PC-9 (cell line): ENCODE results near the gene KRTAP4-4. TPM values are rescaled to one million over a fixed set of nuclear protein-coding genes. Genes with fewer than 3 reads are reported as not detected.
"Not testable (repeated sequence)": the region's sequence is repeated elsewhere in the genome, so short reads cannot be mapped to it uniquely, and the experiment has no call there.

ENCODE experiments used
- BruUV-seq: library from RNA; stranded (reverse); fragments of 400-500 nt; replicated peaks from 2 replicates; lab custom pipeline; 2021; lab: Mats Ljungman, UMichigan
- CTCF ChIA-PET: fragments of 300-600 bp; sonication (Branson Sonifier 250); formaldehyde crosslinking; loops from one replicate; lab custom pipeline; 2022; ENCODE audit warnings: antibody characterized with exemption; lab: Charles Lee
- POLR2A ChIA-PET: fragments of 300-600 bp; sonication (Branson Sonifier 250); formaldehyde crosslinking; loops from one replicate; lab custom pipeline; 2022; ENCODE audit warnings: antibody characterized with exemption; ENCODE audit not compliant: unreplicated experiment; lab: Charles Lee
- DNase-seq, 2 experiments: peaks; one replicate each; pipeline versions ENCODE4 v3.0.0 to v3.0.0-alpha.2; 2015 to 2022; ENCODE audit warnings: mixed read lengths in 1 of 2
- H2AFZ ChIP-seq: fragments of 200-600 bp; sonication (generic); 2 replicates; pipeline ENCODE4 v1.8.1; 2017; ENCODE audit warnings: antibody characterized with exemption
- H3F3A ChIP-seq: fragments of 200-600 bp; sonication (generic); 2 replicates; pipeline ENCODE4 v1.8.1; 2017; ENCODE audit warnings: antibody characterized with exemption, mild to moderate bottlenecking, low read depth; ENCODE audit not compliant: insufficient read depth
- H3K27ac ChIP-seq: fragments of 200-600 bp; sonication (generic); 2 replicates; pipeline ENCODE4 v1.6.1; 2016; ENCODE audit warnings: mixed run types
- H3K27me3 ChIP-seq: fragments of 200-600 bp; sonication (generic); 2 replicates; pipeline ENCODE4 v1.6.1; 2016; ENCODE audit warnings: low read depth, mixed run types; ENCODE audit not compliant: insufficient read depth
- H3K36me3 ChIP-seq: fragments of 200-600 bp; sonication (generic); 2 replicates; pipeline ENCODE4 v1.6.1; 2016; ENCODE audit warnings: low read depth, mixed run types
- H3K4me1 ChIP-seq: fragments of 200-600 bp; sonication (generic); replicated peaks from 2 replicates; pipeline ENCODE4 v1.6.1; 2016; ENCODE audit warnings: mixed run types; ENCODE audit not compliant: insufficient read depth
- H3K4me2 ChIP-seq: fragments of 200-600 bp; sonication (generic); 2 replicates; pipeline ENCODE4 v1.6.1; 2017; ENCODE audit warnings: mixed run types
- H3K4me3 ChIP-seq: fragments of 200-600 bp; sonication (generic); 2 replicates; pipeline ENCODE4 v1.6.1; 2016; ENCODE audit warnings: mixed run types
- H3K79me2 ChIP-seq: fragments of 200-600 bp; sonication (generic); 2 replicates; pipeline ENCODE4 v1.6.1; 2017; ENCODE audit warnings: low read depth, mixed run types
- H3K9me2 ChIP-seq: fragments of 200-600 bp; sonication (generic); 2 replicates; pipeline ENCODE4 v1.8.1; 2017; ENCODE audit warnings: mild to moderate bottlenecking; ENCODE audit not compliant: insufficient read depth
- H3K9me3 ChIP-seq: fragments of 200-600 bp; sonication (generic); 2 replicates; pipeline ENCODE4 v1.8.1; 2016; ENCODE audit warnings: low read depth; ENCODE audit not compliant: insufficient read depth
- H4K20me1 ChIP-seq: fragments of 200-600 bp; sonication (generic); 2 replicates; pipeline ENCODE4 v1.8.1; 2017; ENCODE audit not compliant: insufficient read depth
- EZH2 ChIP-seq: fragments of 200-600 bp; sonication (generic); IDR thresholded peaks from 2 replicates; pipeline ENCODE4 v1.8.0; 2017; ENCODE audit warnings: antibody characterized with exemption, low read depth
- intact Hi-C: fragments of 100-400 bp; cut with micrococcal nuclease; formaldehyde crosslinking; loops from one replicate; pipeline ENCODE4 v1.10.0; 2022; ENCODE audit not compliant: unreplicated experiment
- total RNA-seq: library from RNA; stranded (reverse); gene quantifications from 2 replicates; pipeline ENCODE4 v1.2.3, GENCODE V29; 2021
- TF ChIP-seq, protein P1 (sequence below): fragments of 200-600 bp; sonication (generic); conservative IDR thresholded peaks from 2 replicates; pipeline ENCODE4 v1.6.1; 2017; ENCODE audit warnings: mixed run types, antibody characterized with exemption, mild to moderate bottlenecking, moderate library complexity

Gene KRTAP4-4
- total RNA-seq, 1 experiment from 2014 or later: not detected

DNA sequence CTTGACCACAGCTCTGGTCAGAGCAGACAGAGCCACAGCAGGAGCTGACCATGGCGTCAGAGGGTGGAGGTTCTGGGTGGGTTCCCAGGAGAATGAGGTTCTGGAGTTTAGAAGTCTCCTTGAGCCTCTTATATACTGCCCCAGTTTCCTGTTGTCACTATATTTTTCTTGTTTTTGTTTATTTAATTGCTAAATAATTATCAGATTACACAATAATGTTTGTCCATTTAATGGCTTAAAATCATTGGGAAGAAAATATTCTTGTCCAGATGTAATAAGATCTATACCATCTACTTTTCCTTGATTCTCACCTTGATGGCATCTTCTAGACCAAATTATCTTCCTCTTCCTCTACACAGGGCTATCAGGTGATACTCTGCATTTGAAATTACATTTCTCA, 7.6 kb upstream of the KRTAP4-4 start, which contains the start of gene KRTAP4-3:
KRTAP4-3 (minus strand) TSS at position 101 of the 400 bp plus-strand sequence; CDS start at position 52, 49 bp downstream.
- BruUV-seq: no TSS peak
- Histone ChIP-seq H3K27ac (no peak within 1 kb of the TSS), H4K20me1 (no peaks in the 10 kb centered on the region), H3K79me2 (no peaks in the 10 kb centered on the region), H3K4me3 (no peak within 1 kb of the TSS), H3K4me1 (no peaks in the 10 kb centered on the region), H3K9me2 (no peaks in the 10 kb centered on the region), H3K4me2 (no peak within 1 kb of the TSS), H3K9me3 (peaks cover 4% of the 10 kb centered on the region; the same call in 1 of the 2 replicates), H3F3A (no peaks in the 10 kb centered on the region), H3K27me3 (no peaks in the 10 kb centered on the region), H2AFZ (no peak within 1 kb of the TSS), H3K36me3 (no peaks in the 10 kb centered on the region)
- no peak for DNase-seq
- intact Hi-C loops: no loop called here
- TF ChIP-seq EZH2: no peak
- TF ChIP-seq, protein P1, sequence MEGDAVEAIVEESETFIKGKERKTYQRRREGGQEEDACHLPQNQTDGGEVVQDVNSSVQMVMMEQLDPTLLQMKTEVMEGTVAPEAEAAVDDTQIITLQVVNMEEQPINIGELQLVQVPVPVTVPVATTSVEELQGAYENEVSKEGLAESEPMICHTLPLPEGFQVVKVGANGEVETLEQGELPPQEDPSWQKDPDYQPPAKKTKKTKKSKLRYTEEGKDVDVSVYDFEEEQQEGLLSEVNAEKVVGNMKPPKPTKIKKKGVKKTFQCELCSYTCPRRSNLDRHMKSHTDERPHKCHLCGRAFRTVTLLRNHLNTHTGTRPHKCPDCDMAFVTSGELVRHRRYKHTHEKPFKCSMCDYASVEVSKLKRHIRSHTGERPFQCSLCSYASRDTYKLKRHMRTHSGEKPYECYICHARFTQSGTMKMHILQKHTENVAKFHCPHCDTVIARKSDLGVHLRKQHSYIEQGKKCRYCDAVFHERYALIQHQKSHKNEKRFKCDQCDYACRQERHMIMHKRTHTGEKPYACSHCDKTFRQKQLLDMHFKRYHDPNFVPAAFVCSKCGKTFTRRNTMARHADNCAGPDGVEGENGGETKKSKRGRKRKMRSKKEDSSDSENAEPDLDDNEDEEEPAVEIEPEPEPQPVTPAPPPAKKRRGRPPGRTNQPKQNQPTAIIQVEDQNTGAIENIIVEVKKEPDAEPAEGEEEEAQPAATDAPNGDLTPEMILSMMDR: no peak
- CTCF ChIA-PET: no interaction called here
- POLR2A ChIA-PET: no interaction called here

- no TSS peak for BruUV-seq
These were observed 7.0 kb upstream of the KRTAP4-4 start for GRCh38 chr17:41167561-41167960.

DNA sequence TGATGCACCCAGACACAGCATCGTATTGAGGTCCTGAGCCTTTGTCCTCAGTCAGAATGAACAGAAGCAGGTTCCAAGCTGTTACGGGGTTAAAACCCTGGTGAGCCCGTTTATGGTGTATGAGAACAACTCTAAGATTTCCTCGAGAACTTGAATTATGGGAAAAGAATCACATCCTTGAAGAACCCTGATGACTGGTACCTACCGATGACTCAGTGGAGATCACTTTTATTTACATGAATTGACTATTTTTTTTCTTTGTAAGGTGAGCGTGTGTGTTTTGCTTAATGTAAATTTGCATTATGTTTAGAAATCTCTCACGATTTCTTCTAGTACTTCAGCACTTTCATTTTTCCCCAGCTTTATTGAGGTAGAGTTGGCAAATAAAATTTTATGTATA, 3.3 kb upstream of the KRTAP4-4 start:
- Histone ChIP-seq H3K9me3 (peaks cover 4% of the 10 kb centered on the region; the same call in 1 of the 2 replicates), H4K20me1 (no peaks in the 10 kb centered on the region), H3K27me3 (no peaks in the 10 kb centered on the region), H3F3A (0 out of 2 replicates have a peak, but pooled peaks cover 5% of the 10 kb centered on the region), H3K9me2 (no peaks in the 10 kb centered on the region), H3K4me1 (no peaks in the 10 kb centered on the region), H3K4me2 (no peak overlapping the region), H3K36me3 (no peaks in the 10 kb centered on the region), H3K27ac (no peak overlapping the region), H3K79me2 (no peaks in the 10 kb centered on the region), H3K4me3 (no peak overlapping the region), H2AFZ (no peak overlapping the region)
- TF ChIP-seq EZH2: no peak
- TF ChIP-seq, protein P1: no peak
- no TSS peak for BruUV-seq
- DNase-seq: no peak
- ChIA-PET CTCF (no interaction called here), POLR2A (no interaction called here)
- intact Hi-C loops: no loop called here

More at GRCh38 chr17:41167561-41167960, 7.0 kb upstream of the KRTAP4-4 start:
- no peaks in the 10 kb centered on the region for H3F3A ChIP-seq
- no peaks in the 10 kb centered on the region for H3K36me3 ChIP-seq
- no peaks in the 10 kb centered on the region for H3K27me3 ChIP-seq
- TF ChIP-seq, protein P1: no peak
- no peak for TF ChIP-seq EZH2
- H3K9me2 ChIP-seq: no peaks in the 10 kb centered on the region
- POLR2A ChIA-PET: no interaction called here
- peaks cover 4% of the 10 kb centered on the region; the same call in 1 of the 2 replicates for H3K9me3 ChIP-seq
- H3K27ac ChIP-seq: no peak overlapping the region
- H3K4me3 ChIP-seq: no peak overlapping the region
- H3K79me2 ChIP-seq: no peaks in the 10 kb centered on the region
- DNase-seq: no peak
- no peaks in the 10 kb centered on the region for H3K4me1 ChIP-seq
- intact Hi-C loops: no loop called here
- CTCF ChIA-PET: no interaction called here
- H3K4me2 ChIP-seq: no peak overlapping the region
- H4K20me1 ChIP-seq: no peaks in the 10 kb centered on the region
- H2AFZ ChIP-seq: no peak overlapping the region

- H3K27me3 ChIP-seq, H3K4me1 ChIP-seq, H3K4me2 ChIP-seq, BruUV-seq, DNase-seq, H3K27ac ChIP-seq, H3K79me2 ChIP-seq, H4K20me1 ChIP-seq, H3F3A ChIP-seq, H3K9me3 ChIP-seq, CTCF ChIA-PET, H2AFZ ChIP-seq, H3K36me3 ChIP-seq, H3K4me3 ChIP-seq, H3K9me2 ChIP-seq, intact Hi-C loops, POLR2A ChIA-PET: not testable (repeated sequence)
These were observed 358 bp downstream of the KRTAP4-4 start for GRCh38 chr17:41160190-41160589.
